ENCODE measurements around the gene NSMCE1. TPM values are rescaled to one million over a fixed set of nuclear protein-coding genes. Genes with fewer than 3 reads are reported as not detected.
A peak's percentile ranks its signal among the peaks of the same experiment; 100 is the strongest.

NSMCE1 gene
- total RNA-seq, 1 donor from 2014 or later = 61.0 TPM

GRCh38 chr16:27190316-27190871, 78.2 kb downstream of the NSMCE1 start:
- Mint-ChIP-seq H3K4me1 (peaks cover 1% of the 10 kb centered on the region), H3K9me3 (peaks cover 9% of the 10 kb centered on the region), H3K27me3 (no peaks in the 10 kb centered on the region), H3K4me3 (no peak overlapping the region), H3K36me3 (ENCODE audit: low read depth) (no peaks in the 10 kb centered on the region), H3K27ac (no peak overlapping the region)
- CTCF ChIA-PET = interaction anchor here (0.7 to 1.1 kb wide), 2 partner anchors 20 to 44 kb away, joined by 3 to 5 read pairs; no protein-coding TSS in a partner anchor
- DNase-seq = no peak
- no peak for TF ChIP-seq CTCF (IDR thresholded peaks at IDR 0.05)
- intact Hi-C loops (cut with micrococcal nuclease) = no loop called here
- ATAC-seq (ENCODE audit: low read depth) = no peak
- POLR2A ChIA-PET = no interaction called here

- ChIA-PET POLR2A (no interaction called here), CTCF (no interaction called here)
- no peak for TF ChIP-seq CTCF (IDR thresholded peaks at IDR 0.05)
- Mint-ChIP-seq H3K4me3 (no peak overlapping the region), H3K9me3 (peaks cover 4% of the 10 kb centered on the region), H3K27me3 (no peaks in the 10 kb centered on the region), H3K4me1 (peaks cover 1% of the 10 kb centered on the region), H3K36me3 (ENCODE audit: low read depth) (no peaks in the 10 kb centered on the region), H3K27ac (no peak overlapping the region)
- ATAC-seq (ENCODE audit: low read depth) (peak; percentile 34), DNase-seq (no peak)
- intact Hi-C loops (cut with micrococcal nuclease) = no loop called here
Measured at GRCh38 chr16:27189335-27189972, 79.1 kb downstream of the NSMCE1 start.

DNA sequence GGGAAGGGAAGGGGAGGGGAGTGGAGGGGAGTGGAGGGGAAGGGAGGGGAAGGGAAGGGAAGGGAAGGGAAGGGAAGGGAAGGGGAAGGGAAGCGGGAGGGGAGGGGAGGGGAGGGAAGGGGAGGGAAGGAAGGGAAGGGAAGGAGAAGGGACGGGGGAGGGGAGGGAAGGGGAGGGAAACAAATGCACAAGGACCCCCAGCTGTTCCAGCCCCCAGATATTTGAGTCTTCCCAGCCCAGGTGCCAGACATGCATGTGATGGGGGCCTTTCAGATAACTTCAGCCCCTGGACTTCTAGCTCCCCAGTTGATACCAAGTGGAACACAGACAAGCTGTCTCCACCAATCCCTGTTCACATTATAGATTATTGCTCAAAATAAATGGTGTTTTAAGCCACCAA, 79.9 kb downstream of the NSMCE1 start:
- POLR2A ChIA-PET = no interaction called here

DNA sequence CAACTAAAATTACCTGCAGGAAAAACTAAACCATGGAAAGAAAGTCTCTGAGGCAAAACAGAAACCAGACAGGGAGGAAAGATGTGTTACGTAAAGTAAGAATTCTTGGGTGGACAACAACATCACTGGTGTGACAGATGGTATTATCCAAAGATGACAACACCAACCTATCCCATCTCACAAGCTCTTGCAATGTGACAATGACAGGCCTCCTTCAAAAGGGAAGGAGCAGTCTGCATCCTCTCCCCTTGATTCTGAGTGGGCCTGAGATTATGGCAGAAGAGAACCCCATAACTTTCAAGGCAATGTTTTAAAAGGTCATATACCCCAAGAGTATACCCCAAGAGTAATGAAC, 82.8 kb downstream of the NSMCE1 start:
- POLR2A ChIA-PET = no interaction called here
- Mint-ChIP-seq H3K4me1 (peaks cover 1% of the 10 kb centered on the region), H3K27me3 (no peaks in the 10 kb centered on the region), H3K9me3 (peaks cover 3% of the 10 kb centered on the region), H3K36me3 (ENCODE audit: low read depth) (no peaks in the 10 kb centered on the region), H3K4me3 (no peak overlapping the region), H3K27ac (no peak overlapping the region)
- intact Hi-C loops (cut with micrococcal nuclease) = no loop called here
- ATAC-seq (ENCODE audit: low read depth) (no peak), DNase-seq (no peak)
- TF ChIP-seq CTCF (IDR thresholded peaks at IDR 0.05) = no peak
- CTCF ChIA-PET = no interaction called here

More for the DNA sequence above, 79.9 kb downstream of the NSMCE1 start:
- ATAC-seq (ENCODE audit: low read depth) (no peak), DNase-seq (no peak)
- CTCF ChIA-PET = no interaction called here
- intact Hi-C loops (cut with micrococcal nuclease) = no loop called here
- TF ChIP-seq CTCF (IDR thresholded peaks at IDR 0.05) = no peak
- no peak overlapping the region for H3K4me3 Mint-ChIP-seq
- peaks cover 1% of the 10 kb centered on the region for H3K4me1 Mint-ChIP-seq
- H3K36me3 Mint-ChIP-seq (ENCODE audit: low read depth) = no peaks in the 10 kb centered on the region
- H3K27me3 Mint-ChIP-seq = no peaks in the 10 kb centered on the region
- no peaks in the 10 kb centered on the region for H3K9me3 Mint-ChIP-seq
- no peak overlapping the region for H3K27ac Mint-ChIP-seq

GRCh38 chr16:27182906-27183405, 85.6 kb downstream of the NSMCE1 start:
- POLR2A ChIA-PET = no interaction called here
- intact Hi-C loops (cut with micrococcal nuclease) = no loop called here
- Mint-ChIP-seq H3K4me1 (peaks cover 15% of the 10 kb centered on the region), H3K36me3 (ENCODE audit: low read depth) (no peaks in the 10 kb centered on the region), H3K27me3 (no peaks in the 10 kb centered on the region), H3K9me3 (peaks cover 3% of the 10 kb centered on the region), H3K27ac (no peak overlapping the region), H3K4me3 (no peak overlapping the region)
- CTCF ChIA-PET = no interaction called here
- DNase-seq = no peak
- no peak for TF ChIP-seq CTCF (IDR thresholded peaks at IDR 0.05)
- ATAC-seq (ENCODE audit: low read depth) = no peak
